Renal pelvis (tissue), 4 donors: Measurements from ENCODE around the gene LRMDA. TPM values are rescaled to one million over a fixed set of nuclear protein-coding genes. Genes with fewer than 3 reads are reported as not detected.

ENCODE experiments used
- DNase-seq: peaks from one replicate; pipeline ENCODE4 v3.0.0-alpha.2; 2013
- polyA plus RNA-seq, 3 donors: library from polyadenylated mRNA; unstranded; fragments of 120-200 nt; gene quantifications; one replicate each; pipeline ENCODE4 v1.2.1, GENCODE V29; 2013; ENCODE audit not compliant: insufficient read length in 3 of 3

The LRMDA gene
- polyA plus RNA-seq, 3 donors, result 16.3 to 24.7 (median 22.1) TPM

DNA sequence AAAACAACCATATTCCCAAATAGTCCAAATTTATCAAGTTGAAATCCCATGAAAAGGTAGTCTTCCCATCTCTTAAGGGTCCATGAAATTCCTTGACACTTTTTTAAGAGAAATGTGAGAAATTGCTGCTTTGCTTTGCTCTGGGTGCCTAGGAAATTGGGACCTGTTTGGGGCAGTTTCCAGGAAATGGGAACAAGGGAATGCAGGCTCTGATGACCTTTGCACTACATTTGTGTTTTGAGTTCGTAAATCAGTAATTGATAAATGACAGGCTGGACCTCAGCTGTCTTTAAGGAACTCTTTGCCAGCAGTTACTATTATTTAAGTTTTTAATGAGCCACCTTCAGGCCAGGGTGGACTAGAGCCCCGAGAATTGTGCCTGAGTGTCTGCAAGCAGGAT lies 203.5 kb downstream of the LRMDA start:
- no peak for DNase-seq

GRCh38 chr10:75638752-75639151 lies 207.3 kb downstream of the LRMDA start:
- no peak for DNase-seq

DNA sequence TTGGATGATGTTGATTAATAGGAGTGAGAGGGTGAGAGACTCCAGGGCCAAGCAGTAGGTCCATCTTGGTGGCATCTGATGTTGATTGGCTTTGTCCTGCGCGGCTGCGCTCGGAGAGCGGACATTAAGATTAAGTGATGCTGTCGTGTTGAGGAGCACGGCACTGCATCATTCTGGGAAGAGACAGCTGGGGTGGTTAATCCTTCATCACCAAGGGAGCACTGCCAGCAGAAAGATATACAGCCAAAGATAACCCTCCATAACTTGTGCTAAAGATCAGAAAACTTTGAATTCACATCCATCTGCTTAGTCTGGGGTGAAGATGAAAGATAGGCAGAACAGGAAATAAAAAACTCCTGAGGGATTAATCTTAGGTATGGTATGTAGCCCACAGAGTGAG lies 208.3 kb downstream of the LRMDA start:
- DNase-seq, result no peak

DNA sequence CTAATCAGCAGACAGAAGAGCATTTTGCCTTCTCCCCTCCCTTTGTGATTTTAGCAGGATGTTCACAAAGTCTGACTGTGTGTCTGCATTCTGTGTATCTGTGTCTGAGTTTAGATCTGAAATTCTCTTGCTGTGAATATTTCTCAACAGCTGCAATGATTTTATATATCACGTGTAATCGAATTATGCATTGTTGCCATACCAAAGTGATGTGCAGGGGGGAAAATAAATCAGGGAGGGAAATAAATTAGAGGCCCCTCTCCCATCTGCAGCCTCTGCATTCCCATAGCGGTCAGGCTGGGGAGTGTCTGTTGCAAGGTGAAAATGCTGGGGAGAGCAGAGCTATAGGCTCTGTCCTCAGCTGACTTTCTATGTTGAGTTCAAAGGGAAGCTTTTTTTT lies 209.0 kb downstream of the LRMDA start:
- DNase-seq, result no peak

GRCh38 chr10:75640803-75641202 lies 209.4 kb downstream of the LRMDA start:
- no peak for DNase-seq

- no peak for DNase-seq
Measured at GRCh38 chr10:75643405-75643804, 212.0 kb downstream of the LRMDA start.

DNA sequence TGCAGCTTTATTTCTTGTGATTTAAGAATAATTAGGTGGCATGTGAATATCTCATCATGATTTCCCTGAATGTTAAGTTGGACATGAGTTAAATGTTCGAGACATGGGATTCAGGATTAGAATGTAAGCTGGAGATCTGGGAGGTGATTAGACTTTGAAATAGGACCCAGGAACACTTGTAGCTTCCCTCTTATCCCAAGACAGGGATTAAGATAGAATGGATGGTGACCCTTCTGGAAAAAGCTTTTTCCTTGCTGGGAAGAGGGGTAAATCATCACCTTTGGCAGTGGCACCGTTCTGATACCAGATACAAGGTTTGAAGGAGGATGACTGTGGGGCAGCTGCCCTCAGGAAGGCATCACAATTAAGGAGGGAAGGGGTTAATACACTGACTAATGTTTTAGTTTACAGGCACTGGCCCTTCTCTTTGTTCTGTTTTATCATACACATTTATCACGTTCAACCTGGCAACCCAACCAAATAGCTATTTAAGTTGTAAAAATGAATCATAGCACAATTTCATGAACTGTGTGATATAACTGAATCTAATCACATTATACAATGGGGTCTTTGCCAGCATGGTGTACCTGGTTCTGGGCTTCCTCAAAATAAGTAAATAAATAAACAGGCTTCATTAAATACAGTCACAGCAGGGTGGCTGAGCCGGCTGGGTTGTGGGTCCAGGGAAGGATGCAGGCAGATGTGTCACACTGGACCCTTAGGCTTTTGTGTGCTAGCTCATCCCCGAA lies 212.7 kb downstream of the LRMDA start:
- DNase-seq, result no peak

GRCh38 chr10:75645704-75646103 lies 214.3 kb downstream of the LRMDA start:
- no peak for DNase-seq

DNA sequence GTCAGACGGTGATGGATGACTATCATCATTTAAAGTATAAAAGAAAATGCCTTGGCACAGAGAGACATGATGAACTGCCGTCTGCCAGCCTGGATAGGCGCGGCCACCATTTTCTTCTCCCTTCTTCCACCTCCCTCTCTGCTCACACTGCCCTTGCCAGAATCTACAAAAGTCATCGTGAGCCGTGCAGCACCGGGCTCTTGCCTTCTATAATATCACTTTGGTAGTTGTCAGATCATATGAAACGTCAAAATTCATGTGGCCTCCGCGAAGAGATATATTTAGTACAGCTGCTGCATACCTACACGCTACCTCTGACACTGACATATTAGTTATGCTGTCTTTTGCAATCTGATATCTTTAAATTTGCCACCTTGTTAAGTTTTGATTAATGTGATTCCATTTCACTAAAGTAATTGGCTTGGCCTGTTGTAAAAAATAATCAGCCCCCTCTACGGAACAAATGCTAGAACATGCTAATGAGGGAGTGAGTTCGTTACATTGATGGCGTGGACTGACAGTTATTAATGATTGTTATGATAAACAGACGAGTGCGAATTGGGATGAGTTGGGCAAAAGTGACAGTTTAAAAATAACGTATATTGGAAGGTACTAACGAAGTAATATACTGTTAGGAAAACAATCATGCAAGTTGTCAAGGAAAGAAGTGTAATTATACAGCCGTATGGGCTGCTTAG lies 214.9 kb downstream of the LRMDA start:
- no peak for DNase-seq

- no peak for DNase-seq
Measured at GRCh38 chr10:75646916-75647315, 215.5 kb downstream of the LRMDA start.

DNA sequence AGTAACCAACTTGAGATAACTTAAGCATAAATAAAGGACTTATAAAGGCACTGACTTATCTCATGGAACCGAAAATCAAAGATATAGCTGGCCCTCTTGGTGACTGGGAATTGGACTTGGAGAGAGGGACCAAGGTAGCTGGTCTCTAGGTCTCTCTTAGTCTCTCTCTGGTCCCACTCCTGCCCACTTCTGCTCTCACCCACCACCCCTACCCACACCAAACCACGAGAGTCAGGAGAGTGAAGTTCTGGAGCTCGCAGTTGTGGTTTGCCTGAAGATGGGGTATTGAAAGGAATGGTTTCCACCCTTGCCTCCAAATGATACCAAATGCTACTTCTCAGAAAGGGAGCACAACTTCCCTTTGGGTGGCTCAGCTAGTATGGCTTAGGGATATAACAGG lies 216.3 kb downstream of the LRMDA start:
- no peak for DNase-seq

DNA sequence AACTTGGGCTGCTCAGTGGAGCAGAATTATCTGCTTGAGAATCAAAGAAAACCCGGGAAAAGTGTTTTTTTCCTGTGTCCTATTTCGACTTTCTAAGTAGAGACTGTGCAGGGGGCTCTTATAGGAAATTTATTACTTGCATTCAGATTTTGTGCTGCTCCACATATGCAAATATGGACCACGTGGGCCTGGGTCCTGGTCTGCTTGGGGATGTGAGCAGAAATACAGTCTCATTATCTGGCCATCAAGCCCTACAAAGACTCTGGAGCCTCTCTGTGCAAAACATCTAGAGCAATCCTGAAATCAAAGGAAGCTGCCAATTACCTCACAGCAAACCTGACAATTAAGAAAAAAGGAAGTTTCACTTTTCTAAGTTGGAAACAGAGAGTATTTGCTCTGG lies 216.9 kb downstream of the LRMDA start:
- no peak for DNase-seq

- no peak for DNase-seq
Measured at GRCh38 chr10:75648854-75649253, 217.4 kb downstream of the LRMDA start.

- no peak for DNase-seq
Measured at GRCh38 chr10:75649466-75649865, 218.0 kb downstream of the LRMDA start.

GRCh38 chr10:75650648-75651047 lies 219.2 kb downstream of the LRMDA start:
- no peak for DNase-seq

GRCh38 chr10:75651417-75651816 lies 220.0 kb downstream of the LRMDA start:
- no peak for DNase-seq

DNA sequence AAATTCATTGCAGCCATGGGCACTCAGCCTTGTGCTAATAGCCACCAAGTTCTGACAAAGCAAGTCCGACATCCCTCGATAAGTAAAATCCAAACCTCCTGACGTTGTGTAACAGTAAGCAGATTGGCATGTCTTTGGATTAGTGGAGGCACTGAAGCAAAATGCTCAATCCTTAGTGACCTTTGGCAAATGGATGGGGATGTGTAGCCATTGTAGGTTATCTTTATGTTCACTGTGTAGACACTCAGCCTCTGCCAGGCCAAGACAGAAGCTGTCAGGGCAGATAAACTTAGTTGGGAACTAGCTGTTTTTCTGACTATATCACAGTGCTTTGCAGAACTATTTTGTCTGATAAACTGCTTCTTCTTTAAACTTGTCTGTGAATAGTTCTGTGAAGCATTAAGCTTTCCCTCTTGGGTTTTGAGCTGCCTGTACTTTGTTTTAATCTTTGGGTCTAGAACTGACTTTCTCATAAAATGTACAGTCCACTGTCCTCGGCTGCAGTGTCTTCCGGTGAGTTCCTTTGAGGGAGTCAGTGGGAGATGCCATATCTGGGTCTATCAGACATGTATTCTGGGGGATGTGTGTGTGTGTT lies 220.8 kb downstream of the LRMDA start:
- DNase-seq, result no peak

- no peak for DNase-seq
Measured at GRCh38 chr10:75653761-75654160, 222.3 kb downstream of the LRMDA start.

DNA sequence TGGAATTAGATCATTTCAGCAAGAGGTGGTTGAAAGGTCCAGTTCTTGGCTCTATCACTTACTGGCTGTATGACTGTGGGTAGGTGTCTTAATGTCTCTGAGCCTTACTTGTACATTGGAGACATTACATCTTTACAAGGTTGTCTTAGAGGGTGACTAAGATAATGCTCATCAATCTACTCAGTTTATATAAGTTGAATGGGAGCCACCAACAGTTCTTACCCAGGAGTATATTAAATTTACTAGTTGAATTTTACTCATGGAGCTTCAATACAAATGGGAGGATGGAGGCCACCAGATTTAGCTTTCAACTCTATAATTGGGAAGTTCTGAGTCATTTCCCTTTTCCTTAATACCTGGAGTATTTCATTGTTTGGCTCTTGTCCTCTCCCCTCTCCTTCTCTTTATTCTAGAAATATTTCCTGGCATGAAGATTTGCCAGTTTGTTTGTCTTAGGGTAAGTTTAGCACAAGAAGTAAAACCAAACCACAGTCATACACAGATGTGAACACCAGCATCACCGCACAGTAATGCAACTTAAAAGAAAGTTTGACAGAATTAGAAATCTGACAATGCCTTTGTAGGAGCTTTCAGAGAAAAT lies 222.8 kb downstream of the LRMDA start:
- DNase-seq, result no peak

DNA sequence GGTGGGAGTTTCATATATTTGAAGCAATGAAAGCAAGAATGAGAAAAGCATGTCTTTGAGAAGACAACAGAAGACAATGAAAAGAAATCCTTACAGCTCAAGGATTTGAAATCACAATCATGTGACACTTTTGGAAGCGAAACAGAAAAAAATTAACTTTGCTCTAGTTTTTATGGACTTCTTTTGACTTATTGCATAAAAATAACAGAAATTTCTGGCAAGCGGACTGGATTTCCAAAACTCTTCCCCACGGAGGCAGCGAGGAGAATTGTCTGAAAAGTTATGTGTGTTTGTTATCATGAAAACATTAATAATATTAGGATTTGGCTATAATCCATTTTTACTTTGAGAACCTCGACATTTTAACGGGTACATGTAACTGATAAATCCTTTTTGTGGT lies 223.3 kb downstream of the LRMDA start:
- DNase-seq, result no peak

GRCh38 chr10:75655791-75656451 lies 224.5 kb downstream of the LRMDA start:
- no peak for DNase-seq

GRCh38 chr10:75657351-75657750 lies 225.9 kb downstream of the LRMDA start:
- DNase-seq, result no peak
